GM19324 (cell line): Measurements from ENCODE around the gene TCERG1L.

Source experiments
- ATAC-seq: cut with Tn5 transposase; IDR thresholded peaks from one replicate; pipeline ENCODE4 v1.9.1; 2021; ENCODE audit warnings: mild to moderate bottlenecking, moderate library complexity; ENCODE audit not compliant: unreplicated experiment, low FRiP score

The TCERG1L gene

GRCh38 chr10:131272897-131273451 is 38.5 kb downstream of the TCERG1L start:
- ATAC-seq = no peak

GRCh38 chr10:131271966-131272365 is 39.6 kb downstream of the TCERG1L start:
- no peak for ATAC-seq

GRCh38 chr10:131271195-131271880 is 40.2 kb downstream of the TCERG1L start:
- no peak for ATAC-seq

- no peak for ATAC-seq
Measured at GRCh38 chr10:131270461-131271190, 40.9 kb downstream of the TCERG1L start.

GRCh38 chr10:131269776-131270460 is 41.6 kb downstream of the TCERG1L start:
- no peak for ATAC-seq

GRCh38 chr10:131267814-131268095 is 43.8 kb downstream of the TCERG1L start:
- ATAC-seq = no peak

- no peak for ATAC-seq
Measured at GRCh38 chr10:131266936-131267813, 44.3 kb downstream of the TCERG1L start.

GRCh38 chr10:131264110-131264788 is 47.3 kb downstream of the TCERG1L start:
- no peak for ATAC-seq

GRCh38 chr10:131261890-131262475 is 49.5 kb downstream of the TCERG1L start:
- ATAC-seq = no peak

- no peak for ATAC-seq
Measured at GRCh38 chr10:131260452-131261211, 50.9 kb downstream of the TCERG1L start.

GRCh38 chr10:131260031-131260430 is 51.5 kb downstream of the TCERG1L start:
- no peak for ATAC-seq

- no peak for ATAC-seq
Measured at GRCh38 chr10:131259535-131259934, 52.0 kb downstream of the TCERG1L start.

- no peak for ATAC-seq
Measured at GRCh38 chr10:131258256-131258655, 53.3 kb downstream of the TCERG1L start.

GRCh38 chr10:131257027-131257426 is 54.5 kb downstream of the TCERG1L start:
- no peak for ATAC-seq

- ATAC-seq = no peak
Measured at GRCh38 chr10:131254859-131255252, 56.7 kb downstream of the TCERG1L start.

GRCh38 chr10:131253931-131254858 is 57.3 kb downstream of the TCERG1L start:
- no peak for ATAC-seq

GRCh38 chr10:131252567-131253276 is 58.8 kb downstream of the TCERG1L start:
- ATAC-seq = no peak
